GM19395 (cell line): ENCODE measurements around the gene NUP50.

Source experiments
- ATAC-seq: cut with Tn5 transposase; IDR thresholded peaks from one replicate; pipeline ENCODE4 v1.9.1; 2021; ENCODE audit warnings: mild to moderate bottlenecking, moderate library complexity; ENCODE audit not compliant: unreplicated experiment

The NUP50 gene

DNA sequence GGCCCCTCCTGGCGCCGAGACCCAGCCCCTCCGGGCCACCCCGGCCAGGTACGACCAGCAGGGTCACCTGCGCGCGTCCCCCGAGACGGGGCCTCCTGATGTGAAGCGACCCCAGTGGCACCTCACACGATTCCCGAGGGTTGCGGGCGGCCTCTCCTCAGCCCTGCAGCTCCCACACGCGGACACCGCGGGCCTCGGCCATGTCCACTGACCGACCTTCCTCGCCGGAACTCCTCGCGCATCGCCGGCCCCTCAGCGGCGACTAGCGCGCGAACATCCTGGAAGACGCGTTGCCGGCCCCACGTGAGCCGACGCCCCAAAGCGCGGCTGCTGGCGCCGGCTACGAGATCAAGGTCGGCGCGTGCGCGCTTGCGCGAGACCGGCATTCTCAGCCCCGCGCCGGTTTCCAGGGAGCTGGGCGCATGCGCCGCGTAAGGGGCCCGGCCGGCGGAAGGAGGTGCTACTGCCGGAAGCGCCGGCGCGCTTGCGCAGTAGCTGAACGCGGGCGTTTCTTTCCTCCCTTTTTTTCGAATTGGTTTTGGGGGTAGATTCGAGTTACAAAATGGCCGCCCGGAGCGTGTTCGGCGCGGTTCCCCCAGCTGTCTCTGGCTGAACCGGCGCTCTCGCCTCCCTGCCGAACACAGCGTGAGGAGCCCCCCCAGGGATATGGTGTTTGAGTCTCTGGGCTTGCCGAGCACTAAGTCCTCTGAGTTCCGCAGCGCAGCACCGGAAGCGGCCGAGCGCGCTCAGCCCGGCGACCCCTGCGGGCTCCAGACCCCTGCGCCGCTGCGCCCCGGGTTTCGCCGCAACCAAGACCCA is at the start of gene NUP50:
TSS of gene NUP50 (plus strand) at position 475 of the 819 bp plus-strand sequence. CDS start 4,253 bp downstream, outside the sequence.
- peak; percentile 77 for ATAC-seq

DNA sequence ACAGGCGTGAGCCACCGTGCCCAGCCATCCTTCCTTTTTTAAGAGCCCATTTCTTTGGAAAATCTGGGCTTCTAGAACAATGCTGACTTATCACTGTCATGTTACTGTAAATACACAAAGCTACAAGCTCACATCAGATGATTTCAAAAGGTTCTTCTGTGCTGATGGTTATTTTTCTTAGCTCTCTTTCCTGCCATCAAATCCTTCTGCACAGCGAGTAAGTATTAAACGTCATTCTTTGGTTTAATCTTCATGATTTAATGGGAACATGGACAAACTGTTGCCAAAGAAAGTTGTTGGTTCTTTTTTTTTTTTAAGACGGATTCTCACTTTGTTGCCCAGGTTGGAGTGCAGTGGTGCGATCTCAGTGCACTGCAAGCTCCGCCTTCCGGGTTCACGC is 43.3 kb upstream of the NUP50 start:
- no peak for ATAC-seq

- ATAC-seq = no peak
Measured at GRCh38 chr22:45120931-45121330, 42.8 kb upstream of the NUP50 start.

DNA sequence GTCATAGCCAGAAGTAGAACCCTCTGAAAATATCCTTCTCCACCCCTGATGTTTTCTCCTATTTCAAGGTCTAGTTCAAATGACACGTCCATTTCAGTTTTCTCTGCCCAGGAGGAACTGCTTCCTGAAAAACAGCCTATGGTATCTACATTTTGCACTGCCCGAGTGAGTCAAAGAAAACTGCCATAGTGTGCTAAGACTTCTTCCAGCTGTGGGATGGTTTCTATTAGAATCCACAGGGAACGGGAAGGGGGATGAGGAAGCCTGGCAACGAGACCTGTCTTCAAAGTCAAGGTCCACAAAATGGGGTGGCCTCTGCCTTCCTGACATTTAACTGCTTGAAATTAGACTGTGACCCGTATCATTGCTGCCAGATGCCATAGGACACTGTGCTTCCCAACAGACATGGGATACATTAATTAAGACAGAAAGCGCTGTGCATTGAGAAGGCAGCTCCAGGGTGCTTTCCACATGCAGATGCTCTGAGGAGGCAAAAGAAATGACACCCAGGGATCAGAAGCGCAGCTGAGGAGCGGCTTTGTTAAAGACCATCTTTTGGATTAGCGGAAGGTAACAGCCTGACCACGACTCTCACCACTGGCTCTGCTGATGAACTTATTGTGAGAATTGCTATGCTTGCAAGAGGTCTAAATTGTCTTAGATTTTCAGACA is 39.4 kb upstream of the NUP50 start:
- no peak for ATAC-seq

DNA sequence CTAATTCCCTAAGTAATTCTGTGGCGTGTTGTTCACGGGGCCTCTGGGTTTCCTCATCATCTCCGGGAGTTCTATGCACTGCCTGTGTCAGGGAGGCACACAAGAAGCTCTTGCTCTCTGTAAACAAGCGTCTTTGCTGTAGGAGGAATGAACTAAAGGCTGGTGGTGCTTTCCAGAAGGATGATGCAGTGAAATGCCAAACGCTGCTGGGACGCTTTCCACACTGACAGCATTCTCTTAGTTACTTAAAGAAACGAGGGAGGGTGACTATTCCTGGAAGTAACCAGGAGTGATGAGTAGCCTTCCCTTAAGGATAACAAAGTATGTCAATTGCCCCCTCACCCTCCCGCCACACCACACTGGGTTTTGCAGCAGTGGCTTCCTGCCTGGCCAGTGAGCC is 38.5 kb upstream of the NUP50 start:
- ATAC-seq = no peak

DNA sequence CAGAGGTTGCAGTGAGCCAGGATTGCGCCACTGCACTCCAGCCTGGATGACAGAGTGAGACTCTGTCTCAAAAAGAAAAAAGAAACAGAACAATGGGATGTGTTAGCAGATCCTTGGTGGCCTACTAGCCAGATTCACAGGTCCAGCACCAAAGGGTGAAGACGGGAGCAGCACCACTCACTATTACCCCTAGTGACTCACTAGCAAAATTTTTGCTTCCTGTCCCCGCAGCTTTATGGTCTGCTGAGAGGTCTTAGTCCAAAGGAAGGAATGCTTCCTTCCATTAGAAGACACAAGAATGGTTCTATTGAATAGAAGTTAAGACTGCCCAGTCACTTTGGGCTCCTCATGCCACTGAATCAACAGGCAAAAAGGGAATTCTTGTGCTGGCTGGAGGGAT is 35.9 kb upstream of the NUP50 start:
- ATAC-seq = no peak

DNA sequence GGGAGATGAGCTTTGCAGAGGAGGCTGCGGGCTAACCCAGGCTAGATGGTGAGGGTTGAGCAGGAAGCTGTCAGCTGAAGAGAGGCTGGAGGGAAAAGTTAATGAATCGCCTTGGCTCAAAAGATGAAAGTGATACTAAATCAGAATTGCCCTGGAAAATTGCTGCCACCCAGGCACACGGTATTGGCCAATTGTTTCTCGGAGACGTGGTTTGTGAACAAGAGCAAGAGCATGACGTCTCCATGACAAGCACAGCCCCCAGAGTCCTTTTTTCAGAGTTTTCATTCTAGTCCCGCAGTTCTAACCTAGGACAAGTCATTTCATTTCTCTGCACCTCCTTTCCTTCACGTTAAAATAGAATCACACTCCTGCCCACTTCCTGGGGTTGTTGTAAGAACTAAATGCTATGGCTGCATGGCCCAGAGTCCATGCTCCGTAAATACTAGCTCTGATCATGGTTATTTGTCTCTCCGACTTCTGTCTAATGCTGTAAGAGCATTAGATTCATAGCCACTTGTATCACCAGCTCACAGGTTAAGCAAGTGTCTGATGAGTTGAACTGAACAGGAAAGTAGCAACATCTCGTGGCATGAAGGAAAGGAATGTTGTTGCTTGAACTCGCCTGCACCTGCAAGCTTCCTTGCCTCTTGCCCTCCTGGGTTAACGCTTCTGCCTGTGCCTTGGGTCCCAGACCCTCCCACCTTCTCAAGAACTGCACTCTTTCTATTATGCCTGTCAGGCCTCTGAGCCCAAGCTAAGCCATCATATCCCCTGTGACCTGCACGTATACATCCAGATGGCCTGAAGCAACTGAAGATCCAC is 33.8 kb upstream of the NUP50 start:
- ATAC-seq = no peak

DNA sequence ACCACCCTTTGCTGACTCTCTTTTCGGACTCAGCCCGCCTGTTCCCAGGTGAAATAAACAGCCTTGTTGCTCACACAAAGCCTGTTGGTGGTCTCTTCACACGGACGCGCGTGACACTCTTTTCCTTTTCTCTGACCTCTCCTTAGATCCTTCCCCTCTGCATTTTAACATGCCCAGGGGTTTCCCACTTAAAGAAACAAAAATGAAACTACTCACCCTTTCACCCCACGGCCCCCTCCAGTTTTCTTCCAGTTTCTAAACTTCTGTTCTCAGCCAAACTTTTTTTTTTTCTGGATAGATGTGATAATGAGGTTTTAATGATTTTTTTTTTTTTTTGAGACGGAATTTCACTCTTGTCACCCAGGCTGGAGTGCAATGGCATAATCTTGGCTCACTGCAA is 32.8 kb upstream of the NUP50 start:
- ATAC-seq = no peak

- no peak for ATAC-seq
Measured at GRCh38 chr22:45131749-45132148, 32.0 kb upstream of the NUP50 start.

GRCh38 chr22:45134313-45134712 is 29.4 kb upstream of the NUP50 start:
- no peak for ATAC-seq

DNA sequence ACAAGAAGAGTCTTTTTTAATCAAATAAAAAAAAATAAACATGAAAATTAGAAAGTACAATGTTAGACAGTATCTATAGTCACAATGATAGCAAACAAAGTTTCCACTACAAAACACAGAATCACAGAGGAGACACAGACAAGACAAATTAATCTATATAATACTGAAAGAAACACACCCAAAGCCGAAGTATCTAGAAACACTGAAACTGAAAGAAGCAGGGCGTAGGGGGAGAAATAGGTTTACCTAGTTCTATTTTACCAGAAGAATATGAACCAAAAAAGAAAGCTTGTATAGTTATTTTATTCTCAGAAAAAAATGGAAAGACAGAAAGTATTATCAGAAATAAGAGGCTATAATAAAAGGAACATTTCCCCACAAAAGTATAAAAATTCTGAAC is 27.1 kb upstream of the NUP50 start:
- no peak for ATAC-seq

- ATAC-seq = no peak
Measured at GRCh38 chr22:45139693-45140092, 24.0 kb upstream of the NUP50 start.

GRCh38 chr22:45142376-45142775 is 21.3 kb upstream of the NUP50 start:
- no peak for ATAC-seq

GRCh38 chr22:45144916-45145315 is 18.8 kb upstream of the NUP50 start:
- ATAC-seq = no peak

- ATAC-seq = no peak
Measured at GRCh38 chr22:45149671-45150070, 14.1 kb upstream of the NUP50 start.

DNA sequence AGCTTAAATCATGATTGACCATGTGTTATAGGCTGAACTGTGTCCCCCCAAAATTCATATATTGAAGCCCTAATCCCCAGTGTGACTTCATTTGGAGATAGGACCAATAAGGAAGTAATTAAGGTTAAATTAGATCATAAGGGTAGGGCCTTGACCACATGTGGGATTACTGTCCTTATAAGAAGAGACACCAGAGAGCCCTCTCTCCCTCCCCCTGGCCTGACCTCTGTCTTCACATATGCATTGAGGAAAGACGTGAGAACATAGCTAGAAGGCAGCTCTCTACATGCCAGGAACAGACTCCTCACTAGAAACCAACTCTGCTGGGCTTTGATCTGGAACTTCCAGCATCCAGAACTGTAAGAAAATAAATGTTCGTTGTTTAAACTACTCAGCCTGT is 13.6 kb upstream of the NUP50 start:
- no peak for ATAC-seq

DNA sequence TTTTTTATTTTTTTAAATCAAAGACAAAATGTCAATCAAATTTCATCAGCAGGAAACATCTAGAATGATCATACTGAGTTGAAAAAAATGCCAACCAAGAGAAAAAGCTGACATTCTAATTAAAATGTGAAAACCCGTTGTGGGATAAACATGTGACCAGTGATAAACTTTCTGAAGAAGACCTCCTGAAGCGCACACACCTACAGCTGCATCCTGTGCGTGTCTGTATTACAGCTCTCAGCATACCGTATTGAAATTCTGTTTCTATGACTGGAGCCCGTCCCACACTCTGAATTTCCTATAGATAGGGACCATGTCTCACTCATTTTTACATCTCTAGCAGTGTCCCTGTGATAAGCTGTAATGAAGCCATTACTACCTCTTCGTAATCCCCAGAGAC is 12.2 kb upstream of the NUP50 start:
- no peak for ATAC-seq

DNA sequence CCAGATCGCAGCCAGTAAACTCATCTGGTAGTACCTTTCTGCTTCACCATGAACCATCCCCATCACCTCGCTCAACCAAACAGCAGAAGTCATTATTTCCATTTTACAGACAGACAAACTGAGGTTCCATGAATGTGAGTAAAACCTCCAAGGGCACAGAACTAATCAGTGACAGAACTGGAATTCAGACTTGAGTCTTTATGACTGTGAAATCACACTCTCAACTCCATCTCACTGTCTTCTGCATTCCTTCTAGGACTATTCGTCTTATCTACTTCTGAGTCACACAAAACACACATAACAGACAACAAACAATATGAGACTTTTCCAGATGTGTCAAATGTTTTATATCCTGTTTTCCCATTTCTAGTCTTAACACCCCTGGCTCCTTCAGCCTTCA is 9.3 kb upstream of the NUP50 start:
- no peak for ATAC-seq

DNA sequence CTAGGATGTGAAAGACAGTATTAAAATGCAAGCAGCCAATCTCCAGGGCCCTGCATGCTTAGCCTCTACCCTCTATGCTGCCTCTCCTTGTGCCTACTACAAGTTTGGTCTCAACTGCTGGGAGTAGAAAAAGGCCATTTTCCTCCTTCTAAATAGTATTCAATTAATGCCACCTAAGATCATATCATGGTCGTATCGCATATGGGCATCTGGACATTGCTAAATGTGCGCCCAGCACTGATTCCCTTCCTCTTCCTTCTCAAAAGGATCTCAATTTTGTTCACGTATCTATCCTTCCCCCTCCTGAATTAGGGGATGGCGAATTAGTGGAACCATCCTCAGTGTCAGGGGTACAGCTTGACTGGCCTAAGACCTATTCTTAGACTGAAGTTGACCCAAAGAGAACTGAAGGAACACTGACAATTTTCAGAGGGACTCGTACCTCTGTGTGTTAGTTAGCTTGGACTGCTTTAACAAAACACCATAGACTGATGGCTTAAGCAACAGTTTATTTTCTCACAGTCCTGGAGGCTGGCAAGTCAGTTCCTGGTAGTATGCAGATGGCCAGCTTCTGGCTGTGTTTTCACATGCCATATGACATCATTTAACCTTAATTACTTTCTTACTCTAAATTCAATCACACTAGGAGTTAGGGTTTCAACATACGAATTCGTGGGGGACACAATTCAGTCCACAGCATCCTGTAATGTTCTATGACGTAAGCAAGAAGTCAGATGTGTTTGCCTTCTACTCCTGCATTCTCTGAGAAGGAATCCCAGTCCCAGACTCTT is 8.5 kb upstream of the NUP50 start:
- no peak for ATAC-seq

- ATAC-seq = no peak
Measured at GRCh38 chr22:45157907-45158306, 5.8 kb upstream of the NUP50 start.
